Muscle of back (tissue), 13 donors: Measurements from ENCODE around the gene HNRNPM. TPM values are rescaled to one million over a fixed set of nuclear protein-coding genes. Genes with fewer than 3 reads are reported as not detected.
A peak's percentile ranks its signal among the peaks of the same experiment; 100 is the strongest.
"Not testable (repeated sequence)": the region's sequence is repeated elsewhere in the genome, so short reads cannot be mapped to it uniquely, and the experiment has no call there.

Experiments used
- DNase-seq, 3 donors: peaks; one replicate each; pipeline versions ENCODE4 v3.0.0 to v3.0.0-alpha.2; 2013
- long read RNA-seq, 9 donors: transcript quantifications; one replicate each; lab custom pipeline, GENCODE V29; 2026
- polyA plus RNA-seq, 10 donors: library from polyadenylated mRNA; unstranded; fragments of 120-200 nt; gene quantifications; one replicate each; pipeline ENCODE4 v1.2.1, GENCODE V29; 2013; ENCODE audit not compliant: insufficient read length in 10 of 10

Gene HNRNPM
- 100 to 1,000 TPM; 162 to 259 (median 182) TPM for polyA plus RNA-seq
- long read RNA-seq, donor 1, transcript HNRNPM-216 (1 exons, 1,809 nt): major isoform, 22 of 42 reads
- long read RNA-seq, donor 1, partial matches to known transcripts: 8 of 42 reads
- long read RNA-seq, donor 1, other reads (novel, unspliced or antisense): 12 of 42 reads
- long read RNA-seq, donor 2, transcript HNRNPM-216 (1 exons, 1,809 nt): major isoform, 9 of 35 reads
- long read RNA-seq, donor 2, partial matches to known transcripts: 12 of 35 reads
- long read RNA-seq, donor 2, other reads (novel, unspliced or antisense): 14 of 35 reads
- long read RNA-seq, donor 3, partial matches to known transcripts: 0 of 1 reads
- long read RNA-seq, donor 3, other reads (novel, unspliced or antisense): 0 of 1 reads
- long read RNA-seq, donor 4, transcript HNRNPM-216 (1 exons, 1,809 nt): major isoform, 13 of 32 reads
- long read RNA-seq, donor 4, partial matches to known transcripts: 9 of 32 reads
- long read RNA-seq, donor 4, other reads (novel, unspliced or antisense): 10 of 32 reads
- long read RNA-seq, donor 5, transcript HNRNPM-216 (1 exons, 1,809 nt): major isoform, 24 of 39 reads
- long read RNA-seq, donor 5, partial matches to known transcripts: 7 of 39 reads
- long read RNA-seq, donor 5, other reads (novel, unspliced or antisense): 8 of 39 reads
- long read RNA-seq, donor 6, transcript HNRNPM-216 (1 exons, 1,809 nt): major isoform, 11 of 43 reads
- long read RNA-seq, donor 6, partial matches to known transcripts: 13 of 43 reads
- long read RNA-seq, donor 6, other reads (novel, unspliced or antisense): 19 of 43 reads
- long read RNA-seq, donor 7, transcript HNRNPM-216 (1 exons, 1,809 nt): major isoform, 19 of 38 reads
- long read RNA-seq, donor 7, partial matches to known transcripts: 5 of 38 reads
- long read RNA-seq, donor 7, other reads (novel, unspliced or antisense): 14 of 38 reads
- long read RNA-seq, donor 8, transcript HNRNPM-216 (1 exons, 1,809 nt): major isoform, 29 of 60 reads
- long read RNA-seq, donor 8, partial matches to known transcripts: 21 of 60 reads
- long read RNA-seq, donor 8, other reads (novel, unspliced or antisense): 10 of 60 reads
- long read RNA-seq, donor 9, partial matches to known transcripts: 5 of 7 reads
- long read RNA-seq, donor 9, other reads (novel, unspliced or antisense): 0 of 7 reads

- DNase-seq: peak; percentile 98 to 99 (median 99)
These were observed at the start of gene HNRNPM for GRCh38 chr19:8444677-8445487. HNRNPM (plus strand) TSS chr19:8444975; CDS start chr19:8444999, 24 bp downstream.

DNA sequence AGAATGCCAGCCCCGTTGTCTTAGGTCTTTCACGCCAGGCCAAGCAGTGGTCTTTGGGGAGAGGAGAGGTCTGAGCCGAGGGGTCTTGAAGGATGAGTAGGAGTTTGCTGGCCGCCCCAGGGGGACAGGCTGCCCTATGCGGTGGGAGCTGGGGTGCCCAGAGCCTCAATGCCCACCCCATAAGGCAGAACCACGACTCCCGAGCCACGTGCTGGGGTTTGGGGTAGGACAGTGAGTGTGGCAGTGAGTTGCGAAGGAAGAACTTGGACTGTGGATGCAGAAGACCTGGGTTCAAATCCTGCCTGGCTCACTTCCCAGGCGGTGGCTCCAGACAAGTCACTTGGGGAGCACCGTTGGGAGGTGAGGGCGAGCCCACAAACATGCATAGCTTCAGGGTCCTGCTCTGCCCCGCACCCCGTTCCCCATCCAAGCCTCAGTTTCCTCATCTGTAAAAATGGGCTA is 49.1 kb upstream of the HNRNPM start:
- DNase-seq: no peak

DNA sequence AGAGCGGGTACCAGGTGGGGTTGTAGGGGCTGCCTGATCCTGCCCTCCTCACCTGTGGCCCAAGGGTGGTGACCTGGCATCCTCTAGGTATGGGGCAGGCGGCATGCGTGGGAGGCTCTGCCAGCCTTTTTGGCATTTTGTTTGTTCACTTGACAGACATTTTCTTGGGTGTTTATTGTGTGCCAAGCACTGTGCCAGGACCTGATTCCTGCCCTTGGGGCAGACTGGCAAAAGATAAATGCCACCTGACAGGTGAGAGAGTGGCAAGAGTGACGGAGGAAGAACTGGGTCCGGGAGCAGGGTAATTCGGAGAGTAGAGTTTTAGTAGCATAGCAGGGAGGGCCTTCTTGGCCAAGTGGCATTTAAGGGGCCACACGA is 48.6 kb upstream of the HNRNPM start:
- no peak for DNase-seq

DNA sequence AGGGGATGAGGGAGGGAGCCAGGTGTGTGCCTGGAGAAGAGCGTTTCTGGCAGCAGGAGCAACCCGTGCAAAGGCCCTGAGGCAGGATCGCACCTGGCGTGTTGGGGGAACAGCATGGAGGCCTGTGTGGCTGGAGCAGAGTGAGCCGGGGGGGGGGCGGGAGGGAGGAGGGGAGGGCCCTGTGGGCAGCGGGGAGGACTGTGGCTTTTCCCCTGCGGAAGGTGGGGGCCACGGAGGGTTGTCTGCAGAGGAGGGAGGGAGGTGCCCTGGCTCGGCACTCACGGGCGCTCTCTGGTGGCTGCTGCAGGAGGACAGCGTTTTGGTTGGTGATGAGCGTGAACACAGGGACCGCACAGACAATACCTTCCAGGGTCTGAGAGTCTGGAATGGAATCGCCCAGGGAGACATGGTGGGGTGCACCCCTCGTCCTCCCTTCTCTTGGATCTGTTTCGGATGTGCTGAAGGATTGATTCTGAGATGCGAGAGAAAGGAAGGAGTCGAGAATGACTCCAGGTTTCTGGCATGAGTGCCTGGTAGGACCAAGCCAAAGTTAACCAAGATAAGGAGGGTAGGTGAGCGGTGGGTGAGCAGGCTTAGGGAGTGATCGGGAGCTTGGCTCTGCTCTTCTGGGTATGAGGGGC is 48.1 kb upstream of the HNRNPM start:
- peak in 2 of 3 donors; percentile 49 to 56 for DNase-seq

DNA sequence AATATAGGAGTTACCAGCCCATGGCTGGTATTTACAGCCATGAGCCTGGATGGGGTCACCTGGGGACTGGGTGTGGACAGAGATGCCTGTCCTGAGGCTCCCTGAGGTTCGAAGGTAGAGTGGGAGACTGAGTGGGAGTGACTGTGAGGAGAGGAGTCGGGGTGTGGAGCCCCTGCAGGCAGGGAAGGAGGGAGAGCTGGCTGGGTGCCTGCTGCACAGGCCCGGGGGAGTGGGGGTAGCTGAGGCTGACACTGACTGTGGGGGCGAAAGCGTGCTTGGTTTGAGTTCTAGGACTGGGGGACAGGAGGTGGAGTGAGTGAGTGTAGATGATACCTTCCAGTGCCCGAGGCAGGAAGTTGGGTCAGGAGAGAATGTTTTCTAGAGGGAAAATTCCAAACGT is 47.5 kb upstream of the HNRNPM start:
- no peak for DNase-seq

DNA sequence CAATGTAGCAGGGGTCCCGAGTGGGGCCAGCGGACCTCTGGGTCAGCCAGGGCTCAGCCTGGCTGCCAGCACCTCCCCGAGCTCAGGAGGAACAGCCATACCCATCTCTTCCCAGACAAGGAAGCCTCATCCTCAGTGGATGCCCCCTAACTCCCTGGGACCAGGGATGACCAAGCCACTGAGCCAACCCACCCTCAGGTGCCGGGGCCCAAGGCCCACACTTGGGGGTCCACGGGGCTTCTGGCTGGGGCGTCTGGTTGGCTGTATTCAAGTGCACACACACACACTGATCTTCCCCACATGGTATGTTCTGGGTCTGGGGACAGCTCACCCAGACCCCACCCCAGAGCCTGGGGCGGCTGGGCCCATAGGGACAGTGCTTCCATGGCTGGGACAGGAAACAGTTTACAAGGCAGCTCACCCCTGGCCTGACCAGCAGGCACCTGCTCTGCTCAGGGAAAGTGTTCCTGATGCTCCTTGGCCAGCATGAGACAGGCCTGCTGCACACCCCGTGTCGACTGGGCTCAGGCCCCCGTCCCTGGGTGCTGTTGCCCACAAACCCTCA is 46.9 kb upstream of the HNRNPM start:
- DNase-seq: no peak

DNA sequence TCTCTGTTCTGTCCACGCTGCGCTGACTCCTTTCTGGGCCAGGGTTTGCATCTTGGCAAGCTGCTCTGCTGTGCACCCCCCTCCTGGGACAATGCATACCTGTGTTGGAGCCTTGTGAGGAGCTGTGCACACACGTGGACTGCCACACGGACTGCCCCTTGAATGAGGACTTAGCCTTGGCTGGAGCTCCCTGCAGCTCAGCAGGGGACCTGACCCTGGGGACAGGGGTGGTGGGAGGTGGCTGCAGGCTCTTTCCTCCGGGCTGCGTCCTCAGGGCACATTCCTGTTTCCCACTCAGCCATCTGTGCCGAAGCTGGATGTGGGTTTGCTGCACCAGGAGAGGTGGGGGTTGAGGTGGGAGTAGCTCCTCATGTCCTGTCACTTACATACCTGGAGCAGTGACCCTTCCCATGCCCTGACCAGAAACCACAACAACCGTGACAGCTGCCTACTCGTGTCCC is 46.4 kb upstream of the HNRNPM start:
- DNase-seq: no peak

- DNase-seq: no peak
These were observed 45.0 kb upstream of the HNRNPM start for GRCh38 chr19:8399681-8400188.

- no peak for DNase-seq
These were observed 42.8 kb upstream of the HNRNPM start for GRCh38 chr19:8401981-8402411.

GRCh38 chr19:8403098-8403819 is 41.5 kb upstream of the HNRNPM start:
- no peak for DNase-seq

- DNase-seq: no peak
These were observed 41.0 kb upstream of the HNRNPM start for GRCh38 chr19:8403820-8404109.

GRCh38 chr19:8404391-8405151 is 40.2 kb upstream of the HNRNPM start:
- no peak for DNase-seq

DNA sequence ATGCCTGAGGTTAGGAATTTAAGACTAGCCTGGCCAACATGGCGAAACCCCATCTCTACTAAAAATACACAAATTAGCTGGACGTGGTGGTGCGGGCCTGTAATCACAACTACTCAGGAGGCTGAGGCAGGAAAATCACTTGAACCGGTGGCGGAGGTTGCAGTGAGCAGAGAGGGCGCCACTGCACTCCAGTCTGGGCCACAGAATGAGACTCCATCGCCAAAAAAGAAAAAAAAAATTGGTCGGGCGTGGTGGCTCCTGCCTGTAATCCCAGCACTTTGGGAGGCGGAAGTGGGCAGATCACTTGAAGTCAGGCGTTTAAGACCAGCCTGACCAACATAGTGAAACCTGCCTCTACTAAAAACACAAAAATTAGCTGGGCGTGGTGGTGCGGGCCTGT is 34.1 kb upstream of the HNRNPM start:
- not testable (repeated sequence) for DNase-seq

DNA sequence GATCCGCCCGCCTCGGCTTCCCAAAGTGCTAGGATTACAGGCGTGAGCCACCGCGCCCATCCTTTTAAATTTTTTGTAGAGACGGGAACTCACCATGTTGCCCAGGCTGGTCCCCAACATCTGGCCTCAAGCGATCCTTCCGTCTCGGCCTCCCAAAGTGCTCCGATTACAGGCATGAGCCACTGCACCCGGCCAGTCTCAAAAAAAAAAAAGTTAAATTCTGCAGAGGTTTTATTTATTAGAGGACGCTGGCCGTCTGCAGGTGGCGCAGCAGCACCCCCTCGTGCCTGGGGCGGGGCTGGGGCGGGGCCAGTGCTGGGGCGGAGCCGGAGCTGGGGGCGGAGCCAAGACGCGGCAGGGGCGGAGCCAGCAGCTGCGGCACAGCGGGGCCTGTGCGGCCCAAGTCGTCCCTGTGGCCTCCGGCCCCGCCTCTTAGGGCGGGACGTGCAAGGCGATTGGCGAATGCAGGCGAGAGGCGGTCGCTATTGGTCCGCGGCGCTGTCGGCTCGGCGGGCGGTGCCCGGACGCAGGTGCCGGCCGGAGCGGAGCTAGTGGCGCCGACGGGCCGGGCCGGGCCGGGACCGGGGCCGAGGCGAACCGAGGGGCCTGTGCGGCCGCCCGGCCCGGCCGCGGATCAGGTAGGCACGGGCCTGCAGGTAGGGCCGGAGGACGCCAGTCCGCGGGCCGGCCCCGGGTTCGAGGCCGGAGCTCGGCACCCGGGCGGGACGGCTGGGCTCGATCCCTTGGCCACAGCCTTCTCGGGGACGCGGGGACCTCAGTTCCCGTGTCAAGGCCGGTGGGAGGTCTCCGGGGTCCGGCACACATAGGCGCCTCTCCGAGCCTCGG is 31.8 kb upstream of the HNRNPM start, which contains the start of gene MARCHF2:
Gene MARCHF2 (plus strand): TSS at position 523 of the 846 bp plus-strand sequence. CDS start 8,536 bp downstream, outside the sequence.
- DNase-seq: peak; percentile 97 to 98 (median 97)

DNA sequence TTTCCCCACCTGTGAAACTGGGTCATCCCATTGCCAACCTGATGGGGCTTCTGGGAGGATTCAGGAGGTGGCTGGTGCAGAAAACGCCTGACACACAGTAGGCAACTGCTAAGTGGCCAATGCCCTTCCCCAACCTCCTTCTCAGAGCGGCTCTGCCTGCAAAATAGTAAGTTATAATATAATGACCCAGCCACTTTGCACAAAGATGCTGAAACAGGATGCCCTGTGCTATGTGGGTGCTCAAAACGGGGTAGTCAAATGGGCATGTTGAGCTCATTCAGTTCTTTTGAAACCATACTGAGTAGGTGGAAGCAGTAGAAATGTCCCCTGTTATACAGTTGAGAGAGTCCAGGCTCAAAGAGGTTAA is 31.2 kb upstream of the HNRNPM start:
- DNase-seq: no peak

DNA sequence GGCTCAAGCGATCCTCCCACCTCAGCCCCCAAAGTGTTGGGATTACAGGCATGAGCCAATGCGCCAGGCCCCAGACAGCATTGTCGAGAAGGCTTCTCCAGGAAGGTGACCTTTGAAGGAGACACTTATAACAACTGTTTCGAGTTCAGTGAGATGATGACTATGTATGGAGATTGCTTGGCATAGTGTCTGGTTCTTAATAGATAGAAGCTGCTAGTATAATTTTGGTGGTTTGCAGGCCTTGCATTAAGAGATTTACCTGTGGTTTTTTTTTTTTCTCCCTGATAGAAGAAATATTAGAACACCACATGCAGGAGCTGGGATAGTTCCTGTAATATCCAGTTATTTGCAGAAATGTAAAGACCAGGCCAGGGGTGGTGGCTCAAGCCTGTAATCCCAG is 28.0 kb upstream of the HNRNPM start:
- DNase-seq: no peak
